Measurements from ENCODE around the gene ST3GAL3. TPM values are rescaled to one million over a fixed set of nuclear protein-coding genes. Genes with fewer than 3 reads are reported as not detected.

The ST3GAL3 gene
- total and polyA plus RNA-seq, 7 donors: 7.2 to 31.4 (median 21.3) TPM

DNA sequence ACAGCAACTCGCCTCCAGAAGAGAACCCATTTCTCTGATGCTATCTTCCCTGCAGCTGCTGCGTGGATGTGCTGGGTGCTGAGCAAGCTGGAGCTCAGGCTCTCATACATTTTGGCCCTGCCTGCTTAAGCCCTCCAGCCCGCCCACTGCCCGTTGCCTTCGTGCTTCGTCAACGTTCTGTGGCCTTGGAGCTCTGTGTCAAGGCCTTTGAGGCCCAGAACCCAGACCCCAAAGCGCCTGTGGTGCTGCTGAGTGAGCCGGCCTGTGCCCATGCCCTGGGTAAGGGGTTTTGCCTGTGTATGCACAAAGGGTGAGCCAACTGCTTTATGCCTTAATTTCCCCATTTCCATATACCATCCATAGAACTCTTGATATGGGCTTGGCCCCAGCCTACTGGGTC, 263.6 kb downstream of the ST3GAL3 start:
- Histone ChIP-seq H3K27ac (no peak overlapping the region), H3K4me1 (peaks cover 0 to 34% (median 20%) of the 10 kb centered on the region in 4 donors), H3K36me3 (peaks cover 0 to 20% (median 10%) of the 10 kb centered on the region in 4 donors), H3K4me3 (peak overlapping the region in 2 of 4 donors; percentile 69 to 90), H3K9me3 (no peaks in the 10 kb centered on the region), H3K27me3 (no peaks in the 10 kb centered on the region)
- 92 to 93% methylated on average over 9 of the region's 9 CpGs for WGBS, 2 donors
- no peak for DNase-seq
- TF ChIP-seq EP300 (IDR thresholded peaks at IDR 0.05): no peak
- no peak for TF ChIP-seq POLR2AphosphoS5 (IDR thresholded peaks at IDR 0.05)
- no peak for TF ChIP-seq POLR2A (IDR thresholded peaks at IDR 0.05)
- TF ChIP-seq, protein P1, sequence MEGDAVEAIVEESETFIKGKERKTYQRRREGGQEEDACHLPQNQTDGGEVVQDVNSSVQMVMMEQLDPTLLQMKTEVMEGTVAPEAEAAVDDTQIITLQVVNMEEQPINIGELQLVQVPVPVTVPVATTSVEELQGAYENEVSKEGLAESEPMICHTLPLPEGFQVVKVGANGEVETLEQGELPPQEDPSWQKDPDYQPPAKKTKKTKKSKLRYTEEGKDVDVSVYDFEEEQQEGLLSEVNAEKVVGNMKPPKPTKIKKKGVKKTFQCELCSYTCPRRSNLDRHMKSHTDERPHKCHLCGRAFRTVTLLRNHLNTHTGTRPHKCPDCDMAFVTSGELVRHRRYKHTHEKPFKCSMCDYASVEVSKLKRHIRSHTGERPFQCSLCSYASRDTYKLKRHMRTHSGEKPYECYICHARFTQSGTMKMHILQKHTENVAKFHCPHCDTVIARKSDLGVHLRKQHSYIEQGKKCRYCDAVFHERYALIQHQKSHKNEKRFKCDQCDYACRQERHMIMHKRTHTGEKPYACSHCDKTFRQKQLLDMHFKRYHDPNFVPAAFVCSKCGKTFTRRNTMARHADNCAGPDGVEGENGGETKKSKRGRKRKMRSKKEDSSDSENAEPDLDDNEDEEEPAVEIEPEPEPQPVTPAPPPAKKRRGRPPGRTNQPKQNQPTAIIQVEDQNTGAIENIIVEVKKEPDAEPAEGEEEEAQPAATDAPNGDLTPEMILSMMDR (IDR thresholded peaks at IDR 0.05): no peak
- intact Hi-C loops (cut with DNase I): loop anchor here (1.0 kb wide), 1 partner anchor 25 kb away; the partner anchor contains the start of gene IPO13

DNA sequence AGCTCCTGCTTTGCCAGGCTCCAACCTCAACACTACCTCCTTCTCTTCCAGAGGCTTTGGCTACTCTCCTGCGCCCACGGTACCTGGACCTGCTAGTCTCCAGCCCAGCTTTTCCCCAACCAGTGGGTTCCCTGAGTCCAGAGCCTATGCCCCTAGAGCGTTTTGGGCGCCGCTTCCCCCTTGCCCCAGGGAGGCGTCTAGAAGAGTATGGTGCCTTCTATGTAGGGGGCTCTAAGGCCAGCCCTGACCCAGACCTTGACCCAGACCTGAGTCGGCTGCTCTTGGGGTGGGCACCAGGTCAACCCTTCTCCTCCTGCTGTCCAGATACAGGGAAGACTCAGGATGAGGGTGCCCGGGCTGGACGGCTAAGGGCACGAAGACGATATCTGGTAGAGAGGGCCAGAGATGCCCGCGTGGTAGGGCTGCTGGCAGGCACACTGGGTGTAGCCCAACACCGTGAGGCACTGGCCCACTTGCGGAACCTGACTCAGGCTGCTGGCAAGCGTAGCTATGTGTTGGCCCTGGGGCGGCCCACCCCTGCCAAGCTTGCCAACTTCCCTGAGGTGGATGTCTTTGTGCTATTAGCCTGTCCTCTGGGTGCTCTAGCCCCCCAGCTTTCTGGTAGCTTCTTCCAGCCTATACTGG, 264.1 kb downstream of the ST3GAL3 start:
- H3K27ac ChIP-seq: no peak overlapping the region
- WGBS, 2 donors: 97% methylated on average over 17 of the region's 17 CpGs
- DNase-seq: no peak

DNA sequence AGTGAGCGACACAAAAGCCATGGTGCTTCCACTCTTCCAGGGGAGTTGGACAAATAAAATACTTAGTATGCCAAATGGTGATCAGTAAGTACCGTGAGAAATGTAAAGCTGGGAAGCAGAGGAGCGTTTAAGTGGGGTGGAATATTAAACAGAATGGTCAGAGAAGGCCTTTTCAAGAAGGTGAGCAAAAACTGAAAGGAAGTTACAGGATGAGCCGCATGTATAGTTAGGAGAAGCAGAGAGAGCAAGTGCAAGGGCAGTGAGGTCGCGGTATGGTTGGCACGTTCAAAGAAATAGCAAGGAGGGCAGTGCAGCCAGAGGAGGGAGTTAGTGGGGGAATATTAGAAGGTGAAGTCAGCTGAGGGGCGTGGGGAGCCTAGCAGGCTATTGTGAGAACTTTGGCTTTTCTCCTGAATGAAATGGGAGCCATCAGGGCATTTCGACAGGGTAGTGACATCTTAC, 266.7 kb downstream of the ST3GAL3 start:
- intact Hi-C loops (cut with DNase I): no loop called here
- TF ChIP-seq POLR2A (IDR thresholded peaks at IDR 0.05): no peak
- no peak for TF ChIP-seq POLR2AphosphoS5 (IDR thresholded peaks at IDR 0.05)
- TF ChIP-seq EP300 (IDR thresholded peaks at IDR 0.05): no peak
- TF ChIP-seq, protein P1 (IDR thresholded peaks at IDR 0.05): no peak
- peaks cover 0 to 62% (median 45%) of the 10 kb centered on the region in 4 donors for H3K4me1 ChIP-seq
- peaks cover 0 to 31% (median 18%) of the 10 kb centered on the region in 4 donors for H3K36me3 ChIP-seq
- H3K4me3 ChIP-seq: peak overlapping the region; percentile 82 to 94 (median 90)
- no peak for DNase-seq
- H3K27me3 ChIP-seq: no peaks in the 10 kb centered on the region
- H3K9me3 ChIP-seq: no peaks in the 10 kb centered on the region
- peak overlapping the region; percentile 91 to 97 (median 96) for H3K27ac ChIP-seq
- WGBS, 2 donors: 29 to 39% methylated on average over 9 of the region's 9 CpGs

More for the DNA sequence above, 264.1 kb downstream of the ST3GAL3 start:
- H3K4me1 ChIP-seq: peaks cover 0 to 39% (median 25%) of the 10 kb centered on the region in 4 donors
- no peak overlapping the region for H3K4me3 ChIP-seq
- no peaks in the 10 kb centered on the region for H3K9me3 ChIP-seq
- intact Hi-C loops (cut with DNase I): no loop called here
- H3K27me3 ChIP-seq: no peaks in the 10 kb centered on the region
- peaks cover 0 to 17% (median 11%) of the 10 kb centered on the region in 4 donors for H3K36me3 ChIP-seq
- TF ChIP-seq, protein P1 (IDR thresholded peaks at IDR 0.05): no peak
- no peak for TF ChIP-seq POLR2AphosphoS5 (IDR thresholded peaks at IDR 0.05)
- TF ChIP-seq POLR2A (IDR thresholded peaks at IDR 0.05): no peak
- no peak for TF ChIP-seq EP300 (IDR thresholded peaks at IDR 0.05)

DNA sequence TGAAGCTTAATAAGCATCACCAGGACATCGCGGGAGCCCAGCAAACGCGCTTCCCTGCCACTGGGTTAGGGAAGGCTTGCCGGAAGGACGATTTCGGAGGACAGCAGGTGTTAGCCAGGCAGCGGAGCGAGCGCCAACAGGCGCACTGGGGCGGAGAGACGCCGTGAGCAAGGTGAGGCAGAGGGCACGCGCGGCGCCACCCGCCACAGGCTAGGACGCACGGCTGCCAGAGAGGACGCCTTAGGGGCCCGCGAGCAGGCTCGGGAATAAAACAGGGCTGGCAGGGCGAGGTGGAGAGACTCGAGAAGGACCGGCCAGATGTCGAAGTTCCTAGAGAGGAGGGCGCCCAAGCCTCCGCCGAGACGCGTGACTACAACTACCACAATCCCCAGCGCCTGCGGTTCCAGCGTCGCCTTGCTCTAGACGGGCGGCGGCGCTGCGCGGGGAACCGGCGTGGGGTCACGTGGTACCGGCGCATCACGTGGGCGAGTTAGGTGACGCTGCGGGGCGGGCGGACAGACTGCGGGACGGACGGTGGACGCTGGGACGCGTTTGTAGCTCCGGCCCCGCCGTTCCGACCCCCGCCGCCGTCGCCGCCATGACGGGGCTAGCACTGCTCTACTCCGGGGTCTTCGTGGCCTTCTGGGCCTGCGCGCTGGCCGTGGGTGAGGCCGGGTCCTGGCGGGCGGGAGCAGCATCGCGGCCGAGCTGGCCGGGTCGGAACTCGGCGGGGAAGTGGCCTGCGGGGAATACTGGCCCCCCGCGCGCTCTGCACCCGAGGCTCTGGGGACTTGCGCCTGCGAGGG, 267.3 kb downstream of the ST3GAL3 start, which contains the start of gene ATP6V0B:
Gene ATP6V0B (plus strand): TSS at position 518 of the 806 bp plus-strand sequence. CDS start 81 bp downstream, at position 599.
- H3K27ac ChIP-seq: peak within 1 kb of the TSS; percentile 91 to 97 (median 96)
- peaks cover 0 to 65% (median 45%) of the 10 kb centered on the region in 4 donors for H3K4me1 ChIP-seq
- DNase-seq: peak; percentile 98
- no peaks in the 10 kb centered on the region for H3K9me3 ChIP-seq
- H3K36me3 ChIP-seq: peaks cover 0 to 31% (median 18%) of the 10 kb centered on the region in 4 donors
- TF ChIP-seq, protein P1 (IDR thresholded peaks at IDR 0.05): peak; percentile 5 to 38 (median 32)
- peak in 1 of 4 donors; percentile 71 for TF ChIP-seq EP300 (IDR thresholded peaks at IDR 0.05)
- peak; percentile 95 to 99 (median 98) for TF ChIP-seq POLR2AphosphoS5 (IDR thresholded peaks at IDR 0.05)
- peak; percentile 88 to 95 for TF ChIP-seq POLR2A (IDR thresholded peaks at IDR 0.05)
- intact Hi-C loops (cut with DNase I): no loop called here
- no peaks in the 10 kb centered on the region for H3K27me3 ChIP-seq
- WGBS, 2 donors: 0% methylated on average over 93 of the region's 93 CpGs
- H3K4me3 ChIP-seq: peak within 1 kb of the TSS; percentile 82 to 94 (median 90)
